HAP-1 (cell line): Measurements from ENCODE around the gene INO80D.

Experiments used
- DNase-seq, 2 experiments: peaks; one replicate each; pipeline ENCODE4 v3.0.0-alpha.2; 2016 to 2020; ENCODE audit warnings: low spot score in 2 of 2
- H3K27me3 ChIP-seq: fragments of 250-450 bp; sonication (Bioruptor Pico); 2 replicates; pipeline ENCODE4 v1.5.1; 2020; ENCODE audit warnings: low read depth, mild to moderate bottlenecking, moderate library complexity
- H3K36me3 ChIP-seq: fragments of 250-450 bp; sonication (Bioruptor Pico); replicated peaks from 2 replicates; pipeline ENCODE4 v1.5.1; 2020; ENCODE audit warnings: mild to moderate bottlenecking
- H3K4me1 ChIP-seq: fragments of 250-450 bp; sonication (Bioruptor Pico); 2 replicates; pipeline ENCODE4 v1.5.1; 2020; ENCODE audit warnings: mild to moderate bottlenecking
- H3K4me3 ChIP-seq: fragments of 250-450 bp; sonication (Bioruptor Pico); 2 replicates; pipeline ENCODE4 v1.5.1; 2020; ENCODE audit warnings: mild to moderate bottlenecking, moderate library complexity
- H3K9me3 ChIP-seq: fragments of 250-450 bp; sonication (Bioruptor Pico); 2 replicates; pipeline ENCODE4 v1.5.1; 2020; ENCODE audit warnings: mild to moderate bottlenecking, moderate library complexity
- in situ Hi-C: fragments of 300-500 bp; cut with MboI; formaldehyde crosslinking; loops from 3 replicates; pipeline ENCODE4 v1.14.3; 2020; ENCODE audit warnings: low sequenced_read_pairs, inconsistent platforms, mixed read lengths

Gene INO80D

GRCh38 chr2:205946226-205946625 lies 139.7 kb downstream of the INO80D start:
- in situ Hi-C loops = no loop called here
- no peak for DNase-seq
- H3K4me3 ChIP-seq = no peak overlapping the region
- H3K4me1 ChIP-seq = no peaks in the 10 kb centered on the region
- H3K36me3 ChIP-seq = no peaks in the 10 kb centered on the region
- H3K27me3 ChIP-seq = no peaks in the 10 kb centered on the region
- no peaks in the 10 kb centered on the region for H3K9me3 ChIP-seq
